HG02973 (cell line): ENCODE results near the gene CADM3.

Experiments
- ATAC-seq: cut with Tn5 transposase; IDR thresholded peaks from one replicate; pipeline ENCODE4 v1.9.1; 2021; ENCODE audit warnings: moderate library complexity; ENCODE audit not compliant: unreplicated experiment

CADM3 gene

GRCh38 chr1:159204161-159205141, 33.0 kb downstream of the CADM3 start, which contains the start of gene ACKR1:
Gene ACKR1 (plus strand): TSS chr1:159204875. CDS start chr1:159204960, 85 bp downstream.
- no peak for ATAC-seq

GRCh38 chr1:159205225-159205624, 33.8 kb downstream of the CADM3 start:
- no peak for ATAC-seq

- ATAC-seq: no peak
These were observed 34.7 kb downstream of the CADM3 start for GRCh38 chr1:159206110-159206509.

- ATAC-seq: no peak
These were observed 35.7 kb downstream of the CADM3 start for GRCh38 chr1:159207080-159207479.

- ATAC-seq: no peak
These were observed 36.4 kb downstream of the CADM3 start for GRCh38 chr1:159207774-159208173.

- no peak for ATAC-seq
These were observed 36.9 kb downstream of the CADM3 start for GRCh38 chr1:159208175-159208825.

- ATAC-seq: no peak
These were observed 37.6 kb downstream of the CADM3 start for GRCh38 chr1:159209061-159209460.

- ATAC-seq: no peak
These were observed 40.1 kb downstream of the CADM3 start for GRCh38 chr1:159211331-159212136.

- ATAC-seq: no peak
These were observed 41.2 kb downstream of the CADM3 start for GRCh38 chr1:159212596-159212995.

GRCh38 chr1:159214149-159214760, 42.8 kb downstream of the CADM3 start:
- no peak for ATAC-seq

- ATAC-seq: no peak
These were observed 47.5 kb downstream of the CADM3 start for GRCh38 chr1:159218649-159219636.

- no peak for ATAC-seq
These were observed 50.9 kb downstream of the CADM3 start for GRCh38 chr1:159222075-159222865.

GRCh38 chr1:159223004-159223403, 51.6 kb downstream of the CADM3 start:
- no peak for ATAC-seq

GRCh38 chr1:159228554-159228953, 57.1 kb downstream of the CADM3 start:
- ATAC-seq: no peak

- ATAC-seq: no peak
These were observed 58.0 kb downstream of the CADM3 start for GRCh38 chr1:159229260-159229885.

- no peak for ATAC-seq
These were observed 58.5 kb downstream of the CADM3 start for GRCh38 chr1:159229896-159230295.

GRCh38 chr1:159239551-159240220, 68.3 kb downstream of the CADM3 start:
- ATAC-seq: peak; percentile 89

- ATAC-seq: no peak
These were observed 75.9 kb downstream of the CADM3 start for GRCh38 chr1:159247266-159247665.
